Hematopoietic multipotent progenitor cell (in vitro differentiated cells): ENCODE measurements around the gene TNNI2. TPM values are rescaled to one million over a fixed set of nuclear protein-coding genes. Genes with fewer than 3 reads are reported as not detected.
A peak's percentile ranks its signal among the peaks of the same experiment; 100 is the strongest.

Source experiments
- DNase-seq, 3 donors: peaks; one replicate each; pipeline ENCODE4 v3.0.0-alpha.2; 2011 to 2015; ENCODE audit warnings: low read depth in 2 of 3, low spot score in 2 of 3
- total RNA-seq: library from RNA; depleted of rRNA; stranded (reverse); fragments of >200 nt; gene quantifications from one replicate; pipeline ENCODE4 v1.2.3, GENCODE V29; 2012

TNNI2 gene
- total RNA-seq, 1 donor = 1.3 TPM

GRCh38 chr11:1832211-1832919, 6.4 kb upstream of the TNNI2 start:
- DNase-seq = peak in 2 of 3 donors; percentile 37 to 53

GRCh38 chr11:1832920-1833295, 5.9 kb upstream of the TNNI2 start:
- DNase-seq = no peak

- DNase-seq = no peak
Observed at GRCh38 chr11:1834062-1834610, 4.6 kb upstream of the TNNI2 start.

- DNase-seq = no peak
Observed at GRCh38 chr11:1834779-1835670, 3.8 kb upstream of the TNNI2 start, which contains the start of gene SYT8. TSS of gene SYT8 (plus strand) at chr11:1834990. CDS start at chr11:1835106, 116 bp downstream.

- no peak for DNase-seq
Observed at GRCh38 chr11:1835671-1836010, 3.1 kb upstream of the TNNI2 start.

- DNase-seq = no peak
Observed at GRCh38 chr11:1836011-1836945, 2.5 kb upstream of the TNNI2 start.

- peak; percentile 57 to 88 (median 77) for DNase-seq
Observed at GRCh38 chr11:1837171-1838076, 1.4 kb upstream of the TNNI2 start.

- peak in 1 of 3 donors; percentile 28 for DNase-seq
Observed at GRCh38 chr11:1838077-1838425, 730 bp upstream of the TNNI2 start.

GRCh38 chr11:1839204-1839923, 583 bp downstream of the TNNI2 start:
- no peak for DNase-seq

GRCh38 chr11:1839924-1840779, 1.4 kb downstream of the TNNI2 start:
- peak in 2 of 3 donors; percentile 54 to 70 for DNase-seq

- no peak for DNase-seq
Observed at GRCh38 chr11:1840780-1841480, 2.1 kb downstream of the TNNI2 start.

GRCh38 chr11:1841511-1842148, 2.8 kb downstream of the TNNI2 start:
- DNase-seq = no peak

GRCh38 chr11:1842149-1843097, 3.6 kb downstream of the TNNI2 start:
- no peak for DNase-seq

GRCh38 chr11:1843098-1843473, 4.3 kb downstream of the TNNI2 start:
- no peak for DNase-seq

- no peak for DNase-seq
Observed at GRCh38 chr11:1843796-1844195, 5.0 kb downstream of the TNNI2 start.
